UCSD-AML1 (cell line): ENCODE data around the gene CCDC88B.

Experiments
- DNase-seq: peaks from one replicate; lab custom pipeline; 2025; ENCODE audit not compliant: unreplicated experiment; lab: John Stamatoyannopoulos, UW

CCDC88B gene

GRCh38 chr11:64343767-64344559 is 4.0 kb downstream of the CCDC88B start:
- peak; percentile 40 for DNase-seq

DNA sequence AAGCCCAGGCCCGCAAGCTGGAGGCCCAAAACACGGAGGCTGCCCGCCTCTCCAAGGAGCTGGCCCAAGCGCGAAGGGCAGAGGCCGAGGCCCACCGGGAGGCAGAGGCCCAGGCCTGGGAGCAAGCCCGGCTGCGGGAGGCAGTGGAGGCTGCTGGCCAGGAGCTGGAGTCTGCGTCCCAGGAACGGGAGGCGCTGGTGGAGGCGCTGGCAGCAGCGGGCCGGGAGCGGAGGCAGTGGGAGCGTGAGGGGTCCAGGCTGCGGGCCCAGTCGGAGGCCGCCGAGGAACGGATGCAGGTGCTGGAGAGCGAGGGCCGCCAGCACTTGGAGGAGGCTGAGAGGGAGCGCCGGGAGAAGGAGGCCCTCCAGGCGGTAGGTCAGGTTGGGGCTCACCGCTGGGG is 4.8 kb downstream of the CCDC88B start:
- no peak for DNase-seq

DNA sequence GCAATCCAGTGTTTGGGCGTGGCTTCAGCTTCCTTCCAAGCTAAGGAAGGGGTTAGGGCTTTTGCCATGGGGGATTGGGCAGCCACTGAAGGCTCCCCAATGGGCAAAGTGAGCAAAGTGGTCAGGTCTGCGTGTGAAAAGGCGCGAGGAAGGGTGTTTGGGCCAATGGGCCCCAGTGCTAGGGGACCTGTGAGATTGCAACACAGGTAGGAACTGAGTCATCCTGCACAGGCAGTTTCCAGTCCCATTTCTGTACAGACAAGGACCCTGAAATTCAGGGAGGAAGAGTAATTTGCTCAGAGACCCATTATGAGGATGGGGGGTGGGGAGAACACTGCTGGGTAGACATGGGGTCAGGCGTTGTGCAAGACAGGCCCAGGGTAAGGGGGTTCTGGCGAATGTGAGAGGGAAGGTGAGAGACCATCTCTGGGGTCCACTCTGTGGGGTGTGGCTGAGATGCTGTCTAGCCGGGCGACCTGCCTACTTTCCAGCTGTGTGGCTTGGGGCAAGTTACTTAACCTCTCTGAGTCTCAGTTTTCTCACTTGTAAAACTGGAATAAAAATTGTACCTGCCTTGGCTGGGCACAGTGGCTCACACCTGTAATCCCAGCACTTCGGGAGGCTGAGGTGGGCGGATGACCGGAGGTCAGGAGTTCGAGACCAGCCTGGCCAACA is 7.3 kb downstream of the CCDC88B start:
- DNase-seq: no peak

- DNase-seq: no peak
These were observed 8.5 kb downstream of the CCDC88B start for GRCh38 chr11:64348383-64349024.

DNA sequence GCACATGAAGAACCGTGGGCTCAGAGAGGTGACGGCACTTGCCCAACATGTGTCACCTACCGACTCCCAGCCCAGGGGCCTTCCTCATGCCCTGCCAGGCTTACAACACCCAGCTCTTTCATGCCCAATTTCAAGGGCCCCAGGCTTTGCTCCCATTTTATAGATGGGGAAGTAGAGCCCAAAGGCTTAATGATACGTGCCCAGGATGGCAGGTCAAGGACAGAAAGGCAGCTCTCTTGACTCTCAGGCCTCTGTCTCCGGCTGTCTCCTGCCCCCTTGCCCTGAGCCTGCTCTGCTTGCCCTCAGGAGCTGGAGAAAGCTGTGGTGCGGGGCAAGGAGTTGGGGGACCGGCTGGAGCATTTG is 9.0 kb downstream of the CCDC88B start:
- DNase-seq: no peak

DNA sequence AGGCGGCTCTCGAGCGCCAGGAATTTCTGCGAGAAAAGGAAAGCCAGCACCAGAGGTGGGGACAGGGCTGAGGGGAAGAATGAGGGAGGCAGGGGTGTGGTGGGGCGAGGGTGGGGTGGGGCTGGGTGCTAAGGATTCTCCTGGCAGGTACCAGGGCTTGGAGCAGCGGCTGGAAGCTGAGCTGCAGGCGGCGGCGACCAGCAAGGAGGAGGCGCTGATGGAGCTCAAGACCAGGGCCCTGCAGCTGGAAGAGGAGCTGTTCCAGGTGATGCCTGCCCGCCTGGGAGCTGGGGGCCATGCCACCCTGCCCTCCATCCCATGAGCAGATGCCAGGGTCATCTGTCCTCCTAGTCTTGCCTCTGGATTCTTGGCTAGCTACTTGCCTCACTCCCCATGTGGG is 9.4 kb downstream of the CCDC88B start:
- no peak for DNase-seq

DNA sequence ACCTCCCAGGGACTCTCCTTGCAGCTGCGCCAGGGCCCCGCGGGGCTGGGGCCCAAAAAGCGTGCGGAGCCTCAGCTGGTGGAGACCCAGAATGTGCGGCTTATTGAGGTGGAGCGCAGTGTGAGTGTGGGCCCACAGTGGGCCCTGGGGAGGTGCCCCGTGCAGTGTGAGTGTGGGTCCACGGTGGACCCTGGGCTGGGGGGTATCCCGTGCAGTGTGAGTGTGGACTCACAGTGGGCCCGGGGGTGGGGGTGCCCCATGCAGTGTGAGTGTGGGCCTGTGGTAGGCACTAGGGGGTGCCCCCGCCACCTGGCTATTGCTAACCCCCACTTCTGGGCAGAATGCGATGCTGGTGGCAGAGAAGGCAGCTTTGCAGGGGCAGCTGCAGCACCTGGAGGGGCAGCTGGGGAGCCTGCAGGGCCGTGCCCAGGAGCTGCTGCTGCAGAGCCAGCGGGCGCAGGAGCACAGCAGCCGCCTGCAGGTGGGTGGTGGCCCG is 11.2 kb downstream of the CCDC88B start:
- DNase-seq: no peak

DNA sequence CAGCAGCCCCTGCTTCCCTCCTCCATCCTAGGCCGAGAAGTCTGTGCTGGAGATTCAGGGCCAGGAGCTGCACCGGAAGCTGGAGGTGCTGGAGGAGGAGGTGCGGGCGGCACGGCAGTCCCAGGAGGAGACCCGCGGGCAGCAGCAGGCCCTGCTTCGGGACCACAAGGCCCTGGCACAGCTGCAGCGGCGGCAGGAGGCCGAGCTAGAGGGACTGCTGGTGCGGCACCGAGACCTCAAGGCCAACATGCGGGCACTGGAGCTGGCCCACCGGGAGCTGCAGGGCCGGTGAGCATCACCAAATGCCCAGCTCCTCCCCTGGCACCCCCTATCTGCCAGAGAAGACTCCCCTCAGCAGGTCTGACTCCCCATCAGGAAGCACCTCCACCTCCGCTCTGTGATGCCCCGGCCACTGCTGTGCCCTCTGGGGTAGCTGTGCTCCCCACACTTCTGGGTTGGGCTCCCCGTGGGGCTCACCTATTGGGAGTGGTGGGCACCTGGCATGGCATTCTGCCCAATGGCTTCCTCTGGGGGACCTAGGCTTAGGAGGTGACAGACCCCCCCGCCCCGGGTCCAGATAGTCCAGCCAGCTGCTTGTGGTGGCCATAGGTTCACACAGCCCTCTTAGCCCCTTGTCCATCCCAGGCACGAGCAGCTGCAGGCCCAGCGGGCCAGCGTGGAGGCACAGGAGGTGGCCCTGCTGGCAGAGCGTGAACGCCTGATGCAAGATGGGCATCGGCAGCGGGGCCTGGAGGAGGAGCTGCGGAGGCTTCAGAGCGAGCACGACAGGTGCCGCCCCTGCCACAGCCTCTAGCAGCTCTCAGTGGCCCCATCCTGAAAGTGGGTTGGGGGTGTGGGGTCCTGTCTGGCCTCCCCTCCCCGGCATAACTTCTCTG is 12.3 kb downstream of the CCDC88B start:
- no peak for DNase-seq

- no peak for DNase-seq
These were observed 13.2 kb downstream of the CCDC88B start for GRCh38 chr11:64352995-64353714.

- no peak for DNase-seq
These were observed 13.9 kb downstream of the CCDC88B start for GRCh38 chr11:64353715-64354506.

DNA sequence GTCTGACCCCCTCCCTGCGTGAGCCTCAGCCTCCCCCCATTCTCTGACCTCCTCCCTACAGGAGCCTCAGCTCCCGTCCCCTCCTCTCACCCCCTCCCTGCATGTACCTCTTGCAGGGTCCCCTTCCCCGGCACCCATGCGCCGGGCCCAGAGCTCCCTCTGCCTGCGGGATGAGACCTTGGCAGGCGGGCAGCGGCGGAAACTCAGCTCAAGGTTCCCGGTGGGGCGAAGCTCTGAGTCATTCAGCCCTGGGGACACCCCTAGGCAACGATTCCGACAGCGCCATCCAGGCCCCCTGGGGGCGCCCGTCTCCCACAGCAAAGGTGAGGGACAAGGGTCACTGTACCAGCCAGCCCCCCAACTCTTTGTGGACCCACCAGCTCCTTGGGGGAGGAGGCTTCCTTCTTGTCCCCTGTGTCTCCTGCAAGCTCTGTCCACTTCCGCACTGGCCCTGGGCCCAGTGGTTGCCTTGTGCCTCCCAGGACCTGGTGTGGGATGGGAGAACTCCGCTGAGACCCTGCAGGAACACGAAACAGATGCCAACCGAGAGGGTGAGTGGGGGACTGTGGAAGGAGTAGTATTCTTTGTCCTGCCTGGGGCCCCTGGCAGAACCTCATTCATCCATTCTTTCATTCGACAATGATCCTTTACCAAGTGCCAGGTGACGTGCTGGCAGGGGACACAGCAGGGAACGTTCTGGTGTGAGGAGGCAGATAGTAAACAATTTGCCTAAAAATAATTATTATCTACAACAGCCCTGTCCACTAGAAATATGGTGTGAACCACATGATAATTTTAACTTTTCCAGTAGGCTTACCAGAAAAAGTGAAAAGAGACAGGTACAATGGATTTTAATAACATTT is 15.3 kb downstream of the CCDC88B start:
- DNase-seq: peak; percentile 90

DNA sequence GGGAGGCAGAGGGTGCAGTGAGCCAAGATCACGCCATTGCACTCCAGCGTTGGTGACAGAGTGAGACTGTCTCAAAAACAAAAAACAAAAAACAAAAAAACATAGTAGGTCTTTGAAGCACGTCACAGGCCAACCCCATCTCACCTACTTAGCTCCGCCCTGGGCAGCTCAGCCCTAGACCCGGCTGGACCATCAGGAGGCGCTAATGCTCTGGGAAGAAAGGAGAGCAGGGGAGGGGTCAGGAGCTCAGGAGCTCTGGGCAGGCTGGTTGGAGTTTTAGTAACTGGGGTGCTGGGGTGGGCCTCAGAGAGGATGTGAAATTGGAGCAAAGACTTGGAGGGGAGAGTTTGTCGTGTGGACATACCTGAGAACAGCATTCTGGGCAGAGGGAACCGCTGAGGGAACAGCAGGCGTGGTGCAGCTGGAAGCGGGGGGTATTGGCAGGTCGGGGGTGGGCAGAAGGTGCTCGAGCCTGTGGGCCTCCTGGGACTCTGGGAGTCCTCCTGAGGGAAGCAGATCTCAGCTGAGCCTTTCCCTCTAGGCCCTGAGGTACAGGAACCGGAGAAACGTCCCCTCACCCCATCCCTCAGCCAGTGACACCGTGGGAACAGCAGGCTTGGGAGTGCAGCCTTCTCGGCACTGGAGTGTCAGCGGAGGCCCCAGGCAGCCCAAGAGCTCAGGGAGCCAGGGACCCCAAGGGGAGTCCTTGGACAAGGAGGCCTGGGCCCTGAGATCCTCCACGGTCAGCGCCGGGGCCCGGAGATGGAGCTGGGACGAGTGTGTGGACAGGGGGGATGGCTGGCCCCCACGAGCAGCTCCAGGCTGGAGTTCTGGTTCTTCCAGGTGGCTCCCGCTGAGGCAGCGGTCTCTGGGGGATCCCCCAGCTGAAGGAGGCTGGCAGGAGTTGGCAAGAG is 16.8 kb downstream of the CCDC88B start:
- peak; percentile 73 for DNase-seq

DNA sequence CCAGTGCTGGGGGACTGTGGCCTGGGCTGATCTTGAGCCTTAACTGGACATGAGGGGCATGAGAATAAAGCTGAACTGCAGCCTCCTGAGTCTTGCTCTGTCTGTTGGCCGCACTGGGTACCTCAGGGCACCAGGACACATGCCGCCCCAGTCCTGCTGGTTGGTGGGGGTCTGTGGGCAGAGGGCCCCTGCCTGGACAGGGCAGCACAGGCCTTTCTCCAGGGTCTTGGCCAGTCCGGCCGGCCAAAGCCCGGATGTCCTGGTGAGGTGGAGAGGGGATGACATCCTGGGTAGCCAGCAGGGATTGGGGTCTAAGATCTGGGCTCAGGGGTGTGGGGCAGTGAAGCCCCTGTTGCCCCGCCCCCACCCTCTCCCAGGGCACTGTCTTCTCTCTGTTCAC is 17.4 kb downstream of the CCDC88B start:
- no peak for DNase-seq

DNA sequence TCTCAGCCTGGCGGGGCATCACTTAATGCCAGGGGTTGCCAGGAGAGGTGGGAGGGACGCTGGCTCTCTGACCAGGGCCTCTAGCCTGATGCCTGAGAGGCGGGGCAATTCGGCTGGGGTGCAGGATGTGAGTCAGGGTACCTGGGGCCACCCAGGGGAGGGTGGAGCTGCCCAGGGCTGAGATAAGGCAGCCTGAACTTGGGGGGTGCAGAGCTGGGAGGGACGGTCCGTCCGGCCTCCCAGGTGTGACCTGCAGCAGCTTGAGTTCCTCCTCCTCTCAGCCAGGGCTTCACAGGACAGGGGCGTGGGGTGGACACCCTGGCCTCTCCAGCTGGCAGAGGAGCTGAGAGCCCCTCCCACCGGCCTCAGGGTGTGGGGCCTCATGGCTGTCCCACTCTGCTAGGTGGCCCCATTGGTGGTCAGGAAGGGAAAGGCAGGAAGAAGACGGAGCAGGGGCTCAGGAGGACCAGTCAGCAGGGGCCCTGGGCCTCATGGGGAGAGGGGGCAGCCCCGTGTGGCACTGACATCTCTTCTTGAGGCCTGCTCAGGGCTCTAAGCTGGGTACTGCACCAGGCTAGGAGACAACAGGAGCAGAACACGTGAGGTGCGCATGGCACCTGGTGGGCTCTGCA is 18.0 kb downstream of the CCDC88B start:
- no peak for DNase-seq

GRCh38 chr11:64358536-64358906 is 18.5 kb downstream of the CCDC88B start:
- DNase-seq: no peak

GRCh38 chr11:64358907-64359711 is 19.1 kb downstream of the CCDC88B start, which contains the start of gene RPS6KA4:
Gene RPS6KA4 (plus strand): TSS chr11:64359162. CDS start chr11:64359236, 74 bp downstream.
- peak; percentile 66 for DNase-seq
